Measurements from ENCODE around the gene TFB1M.

Gene TFB1M

GRCh38 chr6:155207223-155207622 is 107.1 kb downstream of the TFB1M start:
- Histone ChIP-seq H3K36me3 (no peaks in the 10 kb centered on the region), H3K4me3 (peak overlapping the region in 1 of 10 experiments; percentile 19; a peak in 1 of 20 replicates), H3K27ac (peak overlapping the region in 6 of 11 experiments; percentile 6 to 55 (median 29); a peak in 9 of 22 replicates), H3K9ac (peak overlapping the region in 5 of 11 experiments; percentile 14 to 51 (median 21); a peak in 5 of 22 replicates), H3K4me1 (peaks cover 3 to 59% (median 49%) of the 10 kb centered on the region in 10 experiments; a peak in 17 of 20 replicates), H3K4me2 (peak overlapping the region in 10 of 11 experiments; percentile 4 to 92 (median 76); a peak in 18 of 22 replicates), H3K27me3 (no peaks in the 10 kb centered on the region), H4K20me1 (no peaks in the 10 kb centered on the region), H3K9me3 (replicated peaks in 1 of 11) (0 out of 22 replicates have a peak, but pooled peaks cover 0 to 4% (median 0%) of the 10 kb centered on the region in 11 experiments)
- no peak for TF ChIP-seq Cebpa-rat (IDR thresholded peaks at IDR 0.05)
